GM18868 (cell line): ENCODE data around the gene FOXG1.

Source experiments
- ATAC-seq: cut with Tn5 transposase; IDR thresholded peaks from one replicate; pipeline ENCODE4 v1.9.1; 2021; ENCODE audit warnings: mild to moderate bottlenecking, moderate library complexity; ENCODE audit not compliant: unreplicated experiment

The FOXG1 gene

DNA sequence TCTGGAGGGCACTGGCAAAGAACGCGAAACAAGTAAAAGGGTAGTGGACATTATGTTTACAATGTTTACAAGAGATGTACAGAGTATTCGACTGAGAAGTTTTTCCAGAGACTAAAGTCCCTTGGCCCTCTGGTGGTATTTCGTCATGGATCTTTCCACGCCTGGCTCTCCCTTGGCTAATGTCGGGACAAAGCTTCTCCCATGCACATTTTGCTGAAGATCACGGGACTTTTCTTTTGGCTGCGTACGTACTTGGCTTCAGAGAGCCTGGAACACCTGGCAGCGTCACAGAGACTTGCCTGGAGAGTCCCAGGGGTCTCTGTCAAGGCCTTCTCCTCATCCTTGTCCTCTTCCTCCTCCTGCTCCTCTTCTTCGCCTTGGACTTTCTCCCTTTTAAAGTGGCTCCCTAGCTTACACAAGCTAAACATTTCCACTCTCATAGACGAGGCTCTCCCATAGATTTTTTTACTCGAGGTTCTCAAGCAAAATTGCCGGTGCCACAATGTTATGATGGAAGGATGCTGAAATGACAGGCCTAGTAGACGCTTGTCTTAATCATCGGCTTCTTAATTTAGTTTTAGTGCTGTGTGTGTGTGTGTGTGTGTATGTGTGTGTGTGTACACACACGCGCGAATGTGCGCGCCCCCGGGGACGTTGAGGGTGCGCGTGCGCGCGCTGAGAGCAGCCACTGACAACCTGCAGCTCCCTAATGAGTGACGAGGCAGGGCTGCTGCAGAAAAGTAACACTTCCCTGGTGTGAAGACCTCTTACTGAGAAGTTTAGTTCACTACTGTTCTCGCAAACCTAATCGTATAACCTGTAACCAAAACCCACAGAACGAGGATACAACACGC lies 4.9 kb upstream of the FOXG1 start:
- ATAC-seq, result no peak

GRCh38 chr14:28762303-28762954 lies 4.2 kb upstream of the FOXG1 start:
- no peak for ATAC-seq

DNA sequence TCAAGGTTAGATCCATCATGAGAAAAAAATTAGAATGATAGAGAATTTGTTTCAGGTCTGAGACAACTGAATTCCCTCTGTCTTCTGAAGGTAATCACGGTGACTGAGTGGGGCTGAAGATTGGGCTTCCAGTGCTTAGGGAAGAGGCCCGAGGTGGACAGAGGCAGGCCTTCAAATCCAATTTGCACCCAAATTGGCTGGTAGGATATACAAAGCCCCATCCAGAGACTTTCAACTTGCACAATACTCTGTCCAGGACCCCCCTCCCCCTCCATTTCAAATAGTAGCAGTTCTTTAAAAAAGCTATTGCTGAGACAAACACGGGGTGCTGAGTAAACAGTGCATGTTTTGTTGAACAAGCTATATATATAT lies 3.6 kb upstream of the FOXG1 start:
- ATAC-seq, result no peak

GRCh38 chr14:28763751-28764256 lies 2.8 kb upstream of the FOXG1 start:
- no peak for ATAC-seq

- ATAC-seq, result no peak
These were observed 2.1 kb upstream of the FOXG1 start for GRCh38 chr14:28764257-28765160.

- ATAC-seq, result peak; percentile 1
These were observed 1.3 kb upstream of the FOXG1 start for GRCh38 chr14:28765169-28765830.

- ATAC-seq, result no peak
These were observed 637 bp upstream of the FOXG1 start for GRCh38 chr14:28765831-28766468.

- no peak for ATAC-seq
These were observed 654 bp downstream of the FOXG1 start for GRCh38 chr14:28767030-28767852.

DNA sequence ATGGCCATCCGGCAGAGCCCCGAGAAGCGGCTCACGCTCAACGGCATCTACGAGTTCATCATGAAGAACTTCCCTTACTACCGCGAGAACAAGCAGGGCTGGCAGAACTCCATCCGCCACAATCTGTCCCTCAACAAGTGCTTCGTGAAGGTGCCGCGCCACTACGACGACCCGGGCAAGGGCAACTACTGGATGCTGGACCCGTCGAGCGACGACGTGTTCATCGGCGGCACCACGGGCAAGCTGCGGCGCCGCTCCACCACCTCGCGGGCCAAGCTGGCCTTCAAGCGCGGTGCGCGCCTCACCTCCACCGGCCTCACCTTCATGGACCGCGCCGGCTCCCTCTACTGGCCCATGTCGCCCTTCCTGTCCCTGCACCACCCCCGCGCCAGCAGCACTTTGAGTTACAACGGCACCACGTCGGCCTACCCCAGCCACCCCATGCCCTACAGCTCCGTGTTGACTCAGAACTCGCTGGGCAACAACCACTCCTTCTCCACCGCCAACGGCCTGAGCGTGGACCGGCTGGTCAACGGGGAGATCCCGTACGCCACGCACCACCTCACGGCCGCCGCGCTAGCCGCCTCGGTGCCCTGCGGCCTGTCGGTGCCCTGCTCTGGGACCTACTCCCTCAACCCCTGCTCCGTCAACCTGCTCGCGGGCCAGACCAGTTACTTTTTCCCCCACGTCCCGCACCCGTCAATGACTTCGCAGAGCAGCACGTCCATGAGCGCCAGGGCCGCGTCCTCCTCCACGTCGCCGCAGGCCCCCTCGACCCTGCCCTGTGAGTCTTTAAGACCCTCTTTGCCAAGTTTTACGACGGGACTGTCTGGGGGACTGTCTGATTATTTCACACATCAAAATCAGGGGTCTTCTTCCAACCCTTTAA lies 1.5 kb downstream of the FOXG1 start:
- no peak for ATAC-seq

- ATAC-seq, result no peak
These were observed 2.8 kb downstream of the FOXG1 start for GRCh38 chr14:28769276-28769880.

DNA sequence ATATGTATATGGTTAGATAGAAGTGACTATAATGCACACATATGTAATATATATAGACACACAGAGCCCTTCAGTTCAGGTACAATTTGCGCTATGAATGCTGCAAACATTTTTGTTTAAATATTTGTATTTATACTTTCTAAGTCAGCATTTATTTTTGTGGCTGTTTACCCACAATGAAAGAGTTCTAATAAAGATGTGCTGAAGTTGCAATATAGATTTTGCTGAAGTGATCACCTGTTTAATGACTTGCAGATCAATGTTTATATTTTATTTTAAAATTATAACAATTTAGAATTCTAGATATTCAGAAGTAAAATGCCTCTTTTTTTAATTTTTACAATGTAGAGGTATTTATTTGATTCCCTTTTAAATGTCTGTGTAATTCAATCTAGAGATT lies 3.5 kb downstream of the FOXG1 start:
- ATAC-seq, result no peak

GRCh38 chr14:28770630-28771029 lies 4.0 kb downstream of the FOXG1 start:
- ATAC-seq, result no peak

GRCh38 chr14:28771168-28771567 lies 4.6 kb downstream of the FOXG1 start:
- no peak for ATAC-seq

DNA sequence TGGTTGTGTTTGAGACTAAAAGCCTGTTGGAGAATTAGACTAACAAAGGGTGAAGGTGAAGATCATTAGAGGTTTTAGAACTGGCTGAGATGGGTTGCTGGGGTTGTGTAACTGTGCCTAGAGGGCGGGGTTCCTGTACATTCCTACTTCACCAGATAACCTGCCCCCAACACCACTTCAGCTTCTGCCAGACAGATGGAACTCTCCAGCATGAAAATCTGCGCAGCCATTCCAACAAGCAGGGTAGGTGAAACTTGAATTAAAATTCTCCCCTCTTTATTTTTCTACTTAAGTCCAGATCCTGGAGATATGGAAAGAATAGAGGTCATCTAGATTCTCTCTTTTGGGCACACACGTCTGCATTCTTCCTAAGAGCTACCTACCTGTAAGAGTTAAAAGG lies 6.0 kb downstream of the FOXG1 start:
- no peak for ATAC-seq

- no peak for ATAC-seq
These were observed 6.6 kb downstream of the FOXG1 start for GRCh38 chr14:28773176-28773575.

DNA sequence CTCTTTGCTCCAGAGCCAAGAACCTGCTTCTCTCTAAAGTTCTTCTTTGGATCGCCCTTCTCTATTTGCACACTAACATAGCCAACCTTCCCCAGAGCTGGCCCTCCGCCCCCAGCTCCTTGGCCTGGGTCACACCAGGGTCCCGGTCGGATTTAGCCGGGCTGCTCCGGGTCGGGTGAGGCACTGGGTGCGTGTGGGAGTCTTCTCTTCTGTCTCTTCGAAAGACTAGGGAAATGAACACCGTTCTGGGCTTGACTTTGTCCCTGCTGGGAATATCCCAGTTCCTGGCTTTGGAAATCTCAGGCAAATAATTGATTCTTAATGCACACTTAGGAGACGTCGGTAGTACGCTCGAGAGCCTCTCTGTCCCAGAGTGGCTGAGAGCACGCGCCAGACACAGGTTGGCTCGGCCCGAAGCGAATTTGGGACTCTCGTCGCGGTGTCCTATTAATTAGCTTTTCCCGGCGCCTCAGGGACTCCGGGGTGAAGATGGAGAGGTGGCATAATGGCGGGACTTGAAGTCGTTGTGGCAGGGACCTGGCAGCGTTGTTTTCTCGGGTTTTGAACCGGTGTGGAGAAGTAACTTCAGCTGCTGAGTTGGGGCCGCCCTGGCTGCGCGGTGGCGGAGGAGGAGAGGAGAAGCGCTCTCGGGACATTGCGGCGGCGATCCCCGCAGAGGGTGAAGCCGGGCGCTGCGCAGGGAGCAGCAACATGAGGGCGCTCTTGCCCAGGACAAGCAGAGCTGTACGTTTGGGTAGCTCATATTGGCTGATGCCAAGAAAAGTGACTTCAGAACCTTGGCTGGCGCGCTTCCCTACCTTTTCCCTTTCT lies 7.5 kb downstream of the FOXG1 start:
- peak; percentile 93 for ATAC-seq
